CD4-positive, alpha-beta T cell treated with Interleukin-2 at 100 ng/mL for 4 hours (primary cell): Measurements from ENCODE around the gene ZDHHC7.

Source experiments
- DNase-seq: peaks from one replicate; pipeline ENCODE4 v3.0.0-alpha.2; 2020; ENCODE audit warnings: low spot score

ZDHHC7 gene

DNA sequence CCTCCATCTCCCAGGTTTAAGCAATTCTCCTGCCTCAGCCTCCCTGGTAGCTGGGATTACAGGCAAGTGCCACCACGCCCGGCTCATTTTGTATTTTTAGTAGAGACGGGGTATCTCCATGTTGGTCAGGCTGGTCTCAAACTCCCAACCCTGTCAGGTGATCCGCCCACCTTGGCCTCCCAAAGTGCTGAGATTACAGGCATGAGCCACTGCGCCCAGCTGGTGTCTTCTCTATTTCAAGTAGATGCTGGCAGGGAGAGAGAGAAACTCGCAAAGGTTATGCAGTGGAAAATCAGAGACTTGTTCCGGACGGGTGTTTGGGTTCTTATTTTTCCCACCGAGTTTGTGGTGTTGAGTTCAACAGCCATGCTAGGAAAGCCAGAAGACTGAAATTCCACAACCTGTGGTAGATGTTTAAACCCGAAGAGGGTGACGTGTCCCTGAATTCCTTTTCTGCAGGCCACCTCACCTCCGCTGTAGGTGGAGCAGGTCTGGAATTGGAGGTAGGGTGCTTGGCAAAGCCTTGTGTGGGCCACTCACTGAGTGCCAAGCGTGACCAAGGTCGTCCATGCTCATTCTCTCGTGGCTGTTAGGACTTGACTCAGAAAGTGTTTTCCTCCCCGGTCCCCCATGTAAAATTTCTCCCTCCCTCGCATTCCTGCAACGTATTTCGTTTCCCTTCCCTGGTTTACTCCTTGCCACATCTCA, 7.3 kb upstream of the ZDHHC7 start:
- no peak for DNase-seq

DNA sequence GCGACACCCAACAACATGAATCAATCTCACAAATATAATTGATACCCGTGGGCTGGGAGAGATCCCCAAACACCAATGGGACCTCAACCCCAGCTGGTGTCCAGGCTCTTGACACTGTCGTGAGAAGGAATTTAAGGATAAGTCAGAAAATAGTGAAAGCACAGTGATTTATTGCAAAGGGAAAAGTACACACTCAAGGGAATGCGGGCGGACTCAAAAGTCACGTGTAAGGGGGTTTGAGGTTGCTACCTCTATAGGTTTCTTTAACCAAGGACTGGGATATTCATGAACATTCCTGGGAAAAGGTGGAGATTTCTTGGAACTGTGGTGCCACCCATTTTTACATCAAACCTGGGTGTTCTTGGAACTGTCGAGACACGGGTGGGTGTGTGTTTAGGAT, 6.3 kb upstream of the ZDHHC7 start:
- DNase-seq, result no peak

DNA sequence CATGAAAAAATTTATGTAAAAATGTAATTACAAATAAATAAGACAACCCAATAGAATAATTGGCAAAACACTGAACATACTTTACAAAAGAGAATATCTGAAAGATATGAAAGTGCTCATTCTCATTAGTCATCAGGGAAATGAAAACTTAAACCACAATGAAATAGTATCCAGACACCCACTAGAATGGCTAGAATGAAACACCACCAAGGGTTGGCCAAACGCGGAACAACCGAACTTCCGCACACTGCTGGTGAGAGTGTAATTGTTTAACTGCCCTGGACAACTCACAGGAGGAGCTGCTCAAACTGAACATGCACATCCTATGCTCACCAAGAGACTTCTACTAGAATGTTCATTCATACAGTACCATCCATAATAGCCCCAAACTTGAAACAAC, 5.8 kb upstream of the ZDHHC7 start:
- peak; percentile 16 for DNase-seq

DNA sequence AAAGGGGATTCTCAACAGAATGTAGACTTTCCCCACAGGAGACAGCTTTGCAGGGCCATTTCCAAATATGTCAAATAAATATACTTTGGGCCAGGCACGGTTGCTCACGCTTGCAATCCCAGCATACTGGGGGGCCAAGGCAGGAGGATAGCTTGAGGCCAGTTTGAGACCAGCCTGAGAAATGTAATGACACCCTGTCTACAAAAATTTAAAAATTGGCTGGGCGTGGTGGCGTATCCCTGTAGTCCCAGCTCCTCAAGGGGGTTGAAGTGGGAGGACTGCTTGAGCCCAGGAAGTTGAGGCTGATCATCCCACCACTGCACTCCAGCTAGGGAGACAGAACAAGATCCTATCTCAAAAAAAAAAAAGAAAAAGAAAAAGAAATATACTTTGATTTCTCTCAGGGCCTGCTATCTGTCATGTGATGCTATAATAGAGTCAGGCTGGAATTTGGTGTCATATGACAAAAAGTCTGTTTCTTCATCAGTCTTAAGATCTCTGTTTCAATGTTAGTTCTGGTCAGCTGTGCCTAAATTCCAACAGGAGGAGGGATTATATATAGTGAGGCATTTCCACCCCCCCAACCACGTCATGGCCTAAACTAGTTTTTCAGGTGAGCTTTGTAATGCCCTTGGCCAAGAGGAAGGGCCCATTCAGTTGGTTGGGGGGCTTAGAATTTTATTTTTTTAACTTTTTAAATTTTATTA, 4.3 kb upstream of the ZDHHC7 start:
- DNase-seq, result no peak

DNA sequence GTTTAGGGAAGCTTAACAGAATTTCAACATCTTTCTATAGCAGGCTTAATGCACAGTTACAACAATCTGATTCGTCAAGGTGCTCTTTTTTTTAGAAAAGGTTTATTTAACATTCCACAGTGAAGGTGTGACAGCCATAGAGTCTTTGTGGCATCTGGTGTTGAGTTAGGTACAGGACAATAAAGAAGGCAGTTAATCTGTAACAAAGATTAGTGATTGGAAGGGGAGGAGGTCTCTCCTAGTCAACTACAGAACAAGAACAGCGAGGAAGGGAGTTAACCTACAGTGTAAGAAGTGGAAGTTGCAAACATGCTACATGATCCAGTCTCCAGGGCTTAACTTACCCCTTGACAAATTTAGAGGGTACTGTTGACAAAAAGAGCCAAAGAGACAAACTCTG, 3.0 kb upstream of the ZDHHC7 start:
- no peak for DNase-seq

DNA sequence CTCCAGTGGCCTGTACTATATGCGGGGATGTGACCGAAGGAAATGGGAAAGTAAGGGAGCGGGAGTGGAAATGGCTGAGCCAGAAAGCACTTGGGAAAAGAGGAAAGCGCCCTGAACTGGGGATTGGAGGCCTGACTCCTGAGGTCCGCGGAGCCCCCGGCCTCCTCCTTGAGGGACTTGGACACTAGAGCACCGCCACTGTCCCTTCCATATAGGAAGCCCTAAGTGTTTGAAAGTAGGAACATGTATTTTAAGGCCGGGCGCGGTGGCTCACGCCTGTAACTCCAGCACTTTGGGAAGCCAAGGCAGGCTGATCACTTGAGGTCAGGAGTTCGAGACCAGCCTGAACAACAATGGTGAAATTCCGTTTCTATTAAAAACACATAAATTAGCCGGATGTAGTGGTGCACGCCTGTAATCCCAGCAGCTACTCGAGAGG, 530 bp upstream of the ZDHHC7 start:
- DNase-seq, result no peak

DNA sequence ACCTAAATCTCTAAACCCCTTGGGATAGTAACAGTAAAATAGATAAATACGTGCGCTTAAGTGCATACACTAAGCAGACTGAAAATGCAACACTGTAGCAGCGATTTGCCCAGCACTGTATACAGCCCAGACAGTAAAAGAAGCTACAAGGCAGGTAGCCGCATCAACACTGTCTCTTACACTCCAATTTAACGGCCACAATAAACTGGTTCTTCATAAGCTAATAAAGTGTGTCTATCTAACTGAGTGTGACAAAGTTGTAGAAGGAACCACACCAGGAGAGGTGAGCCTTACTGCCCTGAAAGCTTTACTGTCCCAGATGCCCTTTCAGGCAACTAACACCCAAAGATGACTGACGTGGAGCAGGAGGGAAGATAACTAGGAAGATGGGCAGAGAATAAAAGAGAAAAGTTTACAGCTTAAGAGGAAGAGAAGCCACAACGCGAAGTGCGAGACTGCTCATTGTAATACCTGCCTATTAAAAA, 847 bp downstream of the ZDHHC7 start:
- DNase-seq, result no peak

DNA sequence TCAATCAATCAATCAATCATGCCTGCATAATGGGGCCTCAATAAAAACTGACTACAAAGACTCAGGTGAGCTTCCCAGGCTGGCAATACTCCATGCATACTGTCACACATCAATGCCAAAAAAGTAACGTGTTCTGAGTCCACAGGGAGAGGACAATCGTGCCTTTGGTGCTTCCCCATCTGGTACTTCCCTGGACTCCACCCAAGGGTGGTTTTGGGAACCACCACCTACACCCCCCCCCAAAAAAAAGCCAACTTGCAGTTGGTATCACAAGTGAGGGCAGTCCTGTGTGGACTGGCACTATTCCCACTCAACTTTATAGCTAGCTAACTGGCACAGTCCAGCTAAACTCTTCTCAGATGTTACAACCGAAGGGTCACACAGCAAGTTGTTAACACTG, 3.1 kb downstream of the ZDHHC7 start:
- no peak for DNase-seq

DNA sequence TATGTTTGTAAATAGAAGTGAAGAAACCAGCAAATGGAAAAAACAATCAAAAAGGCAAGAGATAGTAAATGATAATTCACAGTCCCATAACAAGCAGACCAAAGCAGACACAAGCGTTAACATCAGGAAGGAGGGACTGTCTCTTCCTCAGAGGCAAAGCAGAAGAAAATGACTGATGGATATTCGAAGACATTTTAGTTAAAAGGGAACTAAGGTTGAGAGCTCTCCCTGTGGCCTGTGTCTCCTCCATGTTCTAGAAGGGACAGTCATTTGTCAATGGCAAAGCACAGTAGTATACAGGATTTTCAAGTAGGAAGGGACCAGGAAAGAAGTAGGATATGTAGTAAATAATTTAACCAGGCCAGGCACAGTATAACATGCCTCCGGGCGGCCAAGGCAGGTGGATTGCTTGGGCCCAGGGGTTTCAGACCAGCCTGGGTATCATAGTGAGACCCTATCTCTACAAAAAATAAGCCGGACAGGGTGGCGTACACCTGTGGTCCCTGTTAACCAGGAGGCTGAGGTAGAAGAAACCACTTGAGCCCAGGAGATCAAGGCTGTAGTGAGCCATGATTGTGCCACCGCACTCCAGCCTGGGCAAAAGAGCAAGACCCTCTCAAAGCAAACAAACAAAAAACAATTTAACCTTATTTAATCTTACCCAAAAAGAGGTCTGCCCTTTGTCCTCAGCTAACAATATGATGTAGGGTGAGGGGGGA, 3.7 kb downstream of the ZDHHC7 start:
- no peak for DNase-seq

DNA sequence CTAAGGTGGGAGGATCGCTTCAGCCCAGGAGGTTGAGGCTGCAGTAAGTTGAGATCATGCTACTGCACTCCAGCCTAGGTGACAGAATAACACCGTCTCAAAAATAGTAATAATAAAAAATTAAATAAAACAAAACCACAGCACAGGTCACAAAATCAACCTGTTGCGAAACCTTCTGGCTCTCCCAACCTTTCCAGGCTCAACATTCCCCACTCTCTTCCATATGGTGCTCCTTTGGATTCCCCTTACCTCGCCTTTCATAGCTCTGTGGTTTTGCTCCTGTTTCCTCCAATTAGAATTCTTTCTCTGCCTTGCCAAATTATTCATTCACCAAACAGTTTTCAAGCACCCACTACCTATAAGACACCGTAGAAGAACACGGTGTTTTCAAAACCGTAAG, 4.7 kb downstream of the ZDHHC7 start:
- DNase-seq, result no peak

DNA sequence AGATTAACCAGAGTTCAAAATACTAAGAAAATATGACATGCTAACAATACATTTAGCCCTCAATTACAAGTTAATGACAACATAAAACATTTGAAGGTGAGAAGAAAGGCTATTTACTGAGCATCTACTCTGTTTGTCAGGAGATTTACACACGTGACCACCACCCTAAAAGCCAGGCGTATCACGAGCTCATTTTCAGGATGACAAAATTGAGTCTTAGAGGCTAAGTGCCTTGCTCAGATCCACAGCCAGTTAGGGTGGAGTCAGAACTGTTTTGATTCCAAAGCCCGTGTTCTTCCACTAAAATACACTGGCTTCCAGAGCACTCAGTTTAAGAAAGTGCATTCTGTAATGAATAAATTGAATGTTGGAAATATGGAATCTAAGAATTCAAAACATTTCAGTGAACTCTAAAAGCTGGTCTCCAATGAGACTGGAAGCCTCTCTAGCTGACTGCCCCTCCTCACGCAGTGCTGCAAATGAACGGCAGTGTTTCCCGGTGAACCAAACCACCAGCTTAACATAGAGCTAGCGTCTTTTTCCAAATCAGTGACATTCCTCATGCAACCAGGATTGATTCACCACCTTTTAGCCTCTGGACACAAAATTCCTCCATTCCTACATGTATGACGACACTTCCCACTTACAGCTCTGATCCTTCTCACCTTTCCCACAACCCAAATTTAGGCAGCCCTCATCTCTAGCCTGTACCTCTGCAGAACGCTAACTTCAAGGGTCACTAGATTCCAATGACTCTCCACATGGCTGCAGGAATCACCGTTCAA, 5.9 kb downstream of the ZDHHC7 start:
- DNase-seq, result no peak

DNA sequence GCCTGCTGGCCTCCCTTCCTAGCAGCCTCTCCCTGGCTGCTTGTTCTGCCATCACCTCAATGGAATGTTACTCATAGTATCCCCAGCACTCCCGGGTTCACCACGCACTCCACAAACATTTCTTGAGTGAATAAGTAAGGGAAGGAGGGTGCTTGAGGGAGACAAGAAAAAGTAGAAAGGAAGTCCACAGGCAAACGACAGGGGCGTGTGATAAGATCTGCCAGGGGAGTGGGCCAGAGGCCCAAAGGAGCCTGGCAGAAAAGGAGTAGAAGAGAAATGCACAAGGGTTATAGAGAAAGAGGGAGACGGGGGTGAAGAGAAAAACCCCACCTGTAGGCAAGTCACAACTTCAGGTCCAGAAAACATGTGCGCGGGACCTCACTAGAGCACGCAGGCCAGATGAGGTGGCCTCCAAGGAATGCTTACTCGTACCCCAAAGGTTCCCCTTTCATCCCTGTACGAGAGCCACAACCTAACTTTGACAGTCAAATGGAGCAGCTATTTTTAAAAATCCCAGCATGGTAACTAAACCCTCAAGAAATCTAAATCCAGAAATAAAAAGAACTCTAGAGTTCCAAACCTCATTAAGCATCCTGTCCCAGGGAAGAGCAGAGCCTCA, 6.6 kb downstream of the ZDHHC7 start:
- DNase-seq, result no peak

DNA sequence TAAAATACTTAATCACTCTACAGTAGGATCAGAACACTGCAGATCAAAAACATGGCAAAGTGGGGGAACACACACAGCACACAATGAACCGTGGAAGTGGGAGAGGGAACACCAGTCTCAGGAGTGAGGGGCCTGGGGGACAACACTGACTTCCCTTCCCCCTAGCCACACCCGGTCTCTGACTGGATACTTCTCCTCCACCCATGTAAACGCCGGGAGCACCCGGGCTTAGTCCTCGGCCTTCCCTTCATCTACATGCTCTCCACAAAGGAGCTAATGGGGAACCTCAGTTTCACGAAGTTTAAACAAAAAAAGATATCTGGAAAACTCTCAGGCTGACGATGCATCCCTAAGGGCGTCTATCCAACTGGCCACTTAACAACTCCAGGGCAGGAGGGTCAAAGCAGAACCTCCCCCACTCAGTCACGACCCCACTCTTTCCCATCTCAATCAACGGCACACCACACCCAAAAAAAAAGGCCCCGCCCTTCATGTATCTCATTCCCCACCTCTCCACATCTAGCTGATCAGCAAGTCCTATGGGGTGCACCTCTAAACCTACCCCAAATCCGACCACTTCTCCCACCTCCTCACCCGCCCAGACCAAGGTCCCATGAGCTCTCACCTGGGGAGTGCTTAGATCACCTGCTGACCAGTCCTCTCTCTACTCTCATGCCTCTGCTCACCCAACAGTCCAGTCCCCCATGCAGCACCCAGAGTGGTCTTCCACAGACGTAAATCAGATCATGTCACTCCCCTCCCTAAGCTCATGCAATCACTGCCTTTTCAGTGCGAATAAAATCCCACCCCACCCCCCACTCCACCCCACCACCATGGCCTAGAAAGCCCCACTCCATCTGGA, 7.4 kb downstream of the ZDHHC7 start:
- DNase-seq, result no peak

DNA sequence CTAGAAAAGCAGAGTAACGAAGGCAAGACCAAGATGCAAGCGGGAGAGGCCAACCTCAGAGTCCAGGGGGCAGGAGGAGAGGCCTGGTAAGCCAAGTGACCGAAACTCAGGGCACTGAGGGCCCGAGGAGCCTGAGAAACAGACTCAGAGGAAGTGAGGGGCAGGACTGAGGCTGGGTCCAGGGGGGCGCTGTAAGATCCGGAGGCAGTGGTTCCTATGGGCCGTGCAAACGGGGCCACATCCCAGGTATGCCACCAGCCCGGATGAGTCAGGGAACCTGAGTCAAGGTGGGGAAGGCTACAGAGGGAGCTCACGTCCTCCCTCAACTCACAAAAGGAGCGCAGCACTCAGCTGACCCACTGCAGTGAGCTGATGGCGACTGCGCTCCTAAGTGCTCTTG, 8.3 kb downstream of the ZDHHC7 start:
- DNase-seq, result no peak

DNA sequence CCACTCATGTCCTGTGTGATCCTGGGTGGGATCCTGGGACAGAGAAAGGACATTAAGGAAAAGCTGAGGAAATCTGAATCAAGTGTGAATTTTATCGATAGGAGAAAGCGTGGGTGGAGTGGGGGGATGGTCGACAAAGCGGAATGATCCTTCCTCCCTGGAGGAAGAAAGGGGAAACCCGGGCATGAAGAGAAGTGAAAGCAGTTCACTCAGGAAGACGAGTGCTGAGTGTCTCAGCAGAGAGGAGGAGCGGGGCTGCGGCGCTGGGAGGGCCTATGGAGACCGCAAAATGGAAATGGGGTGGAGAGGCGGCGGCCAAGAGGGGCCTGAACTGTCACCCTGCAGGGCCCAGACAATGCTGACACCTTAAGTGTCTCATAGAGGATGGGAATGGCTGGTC, 8.7 kb downstream of the ZDHHC7 start:
- DNase-seq, result no peak

DNA sequence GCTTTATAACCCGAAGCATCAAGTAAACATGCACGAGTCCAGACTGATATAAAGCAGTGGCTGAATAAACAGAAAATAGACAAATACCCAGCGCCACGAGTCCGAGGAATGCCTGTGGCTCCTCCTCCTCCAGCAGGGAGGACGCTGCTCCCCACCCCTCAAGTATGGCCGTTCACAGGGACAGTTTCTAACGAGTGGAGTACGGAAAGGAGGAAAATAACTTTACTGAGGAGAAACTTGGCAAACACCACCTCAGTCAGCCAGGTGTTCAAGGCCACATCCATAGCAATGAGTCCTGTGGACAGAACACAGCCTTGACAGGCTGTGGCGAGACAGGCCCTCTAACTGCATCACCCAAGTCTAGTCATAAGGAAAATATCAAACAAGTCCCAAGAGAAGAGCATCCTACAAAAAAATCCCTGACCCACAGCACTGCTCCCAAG, 9.2 kb downstream of the ZDHHC7 start:
- no peak for DNase-seq

DNA sequence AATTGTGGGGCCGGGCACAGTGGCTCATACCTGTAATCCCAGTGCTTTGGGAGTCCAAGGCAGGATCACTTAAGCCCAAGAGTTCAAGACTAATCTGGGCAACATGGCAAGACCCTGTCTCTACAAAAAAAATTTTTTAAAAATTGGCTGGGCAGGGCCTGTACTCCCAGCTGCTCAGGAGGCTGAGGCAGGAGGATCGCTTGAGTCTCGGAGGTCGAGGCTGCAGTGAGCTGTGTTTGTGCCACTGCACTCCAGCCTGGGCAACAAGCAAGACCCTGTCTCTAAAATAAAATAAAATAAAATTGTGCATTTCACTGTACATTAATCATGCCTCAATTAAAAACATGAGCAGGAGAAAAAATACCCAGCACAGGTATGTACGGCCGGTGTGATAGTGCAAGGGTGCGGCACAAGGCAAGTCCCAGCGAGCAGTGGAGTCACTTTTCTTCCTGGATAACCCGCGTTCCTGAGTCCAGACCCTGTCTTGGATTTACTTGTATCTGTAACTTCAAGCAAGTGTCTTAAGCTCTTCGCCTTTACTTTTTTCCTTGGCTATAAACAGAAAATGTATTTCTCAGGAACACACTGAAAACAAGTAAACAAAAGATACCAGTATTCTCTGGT, 11.4 kb downstream of the ZDHHC7 start:
- no peak for DNase-seq

DNA sequence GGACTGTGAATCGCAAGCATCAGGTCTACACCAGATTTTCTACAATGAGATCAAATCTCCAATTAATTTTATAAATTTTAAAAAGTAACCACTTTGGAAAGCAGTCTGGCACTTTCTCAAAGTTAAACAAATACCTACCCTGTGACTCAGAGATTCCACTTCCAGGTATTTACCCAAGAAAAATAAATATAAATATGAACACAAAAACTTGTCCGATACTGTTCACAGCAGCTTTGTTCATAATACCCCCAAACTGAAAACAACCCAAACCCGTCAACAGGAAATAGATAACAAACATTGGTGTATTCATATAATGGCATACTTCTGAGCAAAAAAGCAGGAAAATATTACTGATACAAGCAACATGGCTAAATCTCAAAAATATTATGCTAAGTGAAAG, 12.1 kb downstream of the ZDHHC7 start:
- no peak for DNase-seq

DNA sequence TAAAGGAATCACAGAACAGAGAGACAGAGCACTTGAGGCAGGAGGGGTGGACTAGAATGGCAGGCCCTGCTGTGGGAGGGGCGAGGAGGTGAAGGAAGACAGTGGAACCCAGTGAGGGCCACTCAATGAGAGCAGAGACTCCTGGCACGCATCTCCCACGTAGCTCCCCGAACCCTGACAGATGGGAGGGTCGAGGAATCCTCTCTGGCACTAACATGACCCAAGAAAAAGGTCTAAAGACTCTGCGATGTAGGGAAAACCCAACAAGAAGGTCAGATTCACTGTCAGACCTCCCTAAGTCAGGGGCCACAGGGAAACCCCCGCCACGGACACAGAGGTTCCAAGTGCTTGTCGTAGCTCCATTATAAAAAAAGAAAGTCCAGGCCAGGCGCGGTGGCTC, 15.0 kb downstream of the ZDHHC7 start:
- DNase-seq, result no peak

DNA sequence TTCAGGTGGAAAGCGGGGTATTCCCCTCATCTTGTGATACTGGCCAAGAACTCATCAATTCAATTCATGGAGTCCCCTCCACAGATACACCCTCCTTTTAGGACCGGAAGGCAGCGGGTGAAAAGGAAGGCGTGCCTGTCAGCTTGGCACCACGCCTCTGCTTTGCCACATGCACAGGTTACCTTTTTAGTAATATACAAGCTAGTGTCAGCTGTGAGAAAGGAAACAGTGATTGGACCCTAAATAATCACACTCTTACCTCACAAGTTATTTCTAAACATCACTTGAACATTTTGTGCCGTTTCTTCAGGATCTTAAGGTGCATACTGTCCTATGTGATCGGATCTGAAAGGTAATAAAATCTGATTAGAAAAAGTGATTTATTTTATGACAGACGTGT, 15.7 kb downstream of the ZDHHC7 start:
- DNase-seq, result peak; percentile 37
